KMS-11 (cell line): ENCODE data around the gene TOMT.

ENCODE experiments used
- H2AFZ ChIP-seq: fragments of 200-600 bp; sonication (generic); 2 replicates; pipeline ENCODE4 v1.6.1; 2016; ENCODE audit warnings: antibody characterized with exemption, mixed run types, low read depth
- H3K27ac ChIP-seq: fragments of 200-600 bp; sonication (generic); 2 replicates; pipeline ENCODE4 v1.6.1; 2016; ENCODE audit warnings: mild to moderate bottlenecking, mixed run types
- H3K27me3 ChIP-seq: fragments of 200-600 bp; sonication (generic); 2 replicates; pipeline ENCODE4 v1.6.1; 2017; ENCODE audit warnings: mild to moderate bottlenecking, low read depth, mixed run types, moderate library complexity; ENCODE audit not compliant: insufficient read depth
- H3K36me3 ChIP-seq: fragments of 200-600 bp; sonication (generic); 2 replicates; pipeline ENCODE4 v1.6.1; 2017; ENCODE audit warnings: mild to moderate bottlenecking, mixed run types; ENCODE audit not compliant: insufficient read depth
- H3K4me1 ChIP-seq: fragments of 200-600 bp; sonication (generic); 2 replicates; pipeline ENCODE4 v1.6.1; 2016; ENCODE audit warnings: mild to moderate bottlenecking, low read depth, mixed run types; ENCODE audit not compliant: poor library complexity, severe bottlenecking
- H3K4me2 ChIP-seq: fragments of 200-600 bp; sonication (generic); 2 replicates; pipeline ENCODE4 v1.7.0; 2016; ENCODE audit warnings: mild to moderate bottlenecking, mixed run types
- H3K4me3 ChIP-seq: fragments of 200-600 bp; sonication (generic); IDR thresholded peaks from 2 replicates; pipeline ENCODE4 v1.6.1; 2017; ENCODE audit warnings: low read depth, low read length, mixed read lengths; ENCODE audit not compliant: insufficient read depth
- H3K79me2 ChIP-seq: fragments of 200-600 bp; sonication (generic); 2 replicates; pipeline ENCODE4 v1.6.1; 2016; ENCODE audit warnings: low read depth, mixed run types; ENCODE audit not compliant: insufficient read depth
- H3K9ac ChIP-seq: fragments of 200-600 bp; sonication (generic); 2 replicates; pipeline ENCODE4 v1.6.1; 2016; ENCODE audit warnings: mild to moderate bottlenecking, mixed run types
- H4K20me1 ChIP-seq: fragments of 200-600 bp; sonication (generic); 2 replicates; pipeline ENCODE4 v1.6.1; 2016; ENCODE audit warnings: mild to moderate bottlenecking, mixed run types; ENCODE audit not compliant: insufficient read depth
- CTCF ChIP-seq: fragments of 200-600 bp; sonication (generic); conservative IDR thresholded peaks from 2 replicates; pipeline ENCODE4 v1.6.1; 2017; ENCODE audit warnings: low read depth, mild to moderate bottlenecking, antibody characterized with exemption, low read length, moderate library complexity, mixed read lengths

TOMT gene

GRCh38 chr11:72067266-72067665, 38.5 kb upstream of the TOMT start:
- no peak overlapping the region for H3K4me2 ChIP-seq
- no peaks in the 10 kb centered on the region for H3K36me3 ChIP-seq
- no peak for TF ChIP-seq CTCF
- H2AFZ ChIP-seq, result no peak overlapping the region
- no peak overlapping the region for H3K27ac ChIP-seq
- peaks cover 49% of the 10 kb centered on the region for H3K4me1 ChIP-seq
- no peak overlapping the region for H3K4me3 ChIP-seq
- H3K79me2 ChIP-seq, result peaks cover 44% of the 10 kb centered on the region
- no peaks in the 10 kb centered on the region for H3K27me3 ChIP-seq
- H4K20me1 ChIP-seq, result no peaks in the 10 kb centered on the region
- H3K9ac ChIP-seq, result no peak overlapping the region

GRCh38 chr11:72067676-72068075, 38.0 kb upstream of the TOMT start:
- Histone ChIP-seq H3K36me3 (no peaks in the 10 kb centered on the region), H3K4me1 (peaks cover 53% of the 10 kb centered on the region), H3K4me2 (no peak overlapping the region), H4K20me1 (no peaks in the 10 kb centered on the region), H3K27me3 (no peaks in the 10 kb centered on the region), H2AFZ (no peak overlapping the region), H3K27ac (no peak overlapping the region), H3K4me3 (no peak overlapping the region), H3K9ac (no peak overlapping the region), H3K79me2 (peaks cover 48% of the 10 kb centered on the region)
- no peak for TF ChIP-seq CTCF

- no peaks in the 10 kb centered on the region for H3K36me3 ChIP-seq
- no peak overlapping the region for H3K4me3 ChIP-seq
- peaks cover 63% of the 10 kb centered on the region for H3K79me2 ChIP-seq
- TF ChIP-seq CTCF, result no peak
- H3K27me3 ChIP-seq, result no peaks in the 10 kb centered on the region
- peak overlapping the region; percentile 38; the same call in 1 of the 2 replicates for H3K27ac ChIP-seq
- no peak overlapping the region for H3K9ac ChIP-seq
- H3K4me2 ChIP-seq, result peak overlapping the region; percentile 65
- H4K20me1 ChIP-seq, result no peaks in the 10 kb centered on the region
- peaks cover 57% of the 10 kb centered on the region for H3K4me1 ChIP-seq
- no peak overlapping the region for H2AFZ ChIP-seq
Measured at GRCh38 chr11:72069200-72069599, 36.5 kb upstream of the TOMT start.

- TF ChIP-seq CTCF, result no peak
- peak overlapping the region; percentile 38; the same call in 1 of the 2 replicates for H3K27ac ChIP-seq
- peaks cover 57% of the 10 kb centered on the region for H3K4me1 ChIP-seq
- peak overlapping the region; percentile 65 for H3K4me2 ChIP-seq
- no peak overlapping the region for H3K9ac ChIP-seq
- peaks cover 68% of the 10 kb centered on the region for H3K79me2 ChIP-seq
- H4K20me1 ChIP-seq, result no peaks in the 10 kb centered on the region
- no peak overlapping the region for H2AFZ ChIP-seq
- no peaks in the 10 kb centered on the region for H3K36me3 ChIP-seq
- no peaks in the 10 kb centered on the region for H3K27me3 ChIP-seq
- H3K4me3 ChIP-seq, result no peak overlapping the region
Measured at GRCh38 chr11:72069787-72070251, 35.9 kb upstream of the TOMT start.

GRCh38 chr11:72070491-72070890, 35.2 kb upstream of the TOMT start:
- H4K20me1 ChIP-seq, result no peaks in the 10 kb centered on the region
- peaks cover 62% of the 10 kb centered on the region for H3K4me1 ChIP-seq
- no peak for TF ChIP-seq CTCF
- peaks cover 74% of the 10 kb centered on the region for H3K79me2 ChIP-seq
- H3K4me2 ChIP-seq, result peak overlapping the region; percentile 65
- H3K4me3 ChIP-seq, result no peak overlapping the region
- H3K27ac ChIP-seq, result peak overlapping the region; percentile 38; the same call in 1 of the 2 replicates
- no peaks in the 10 kb centered on the region for H3K36me3 ChIP-seq
- no peak overlapping the region for H3K9ac ChIP-seq
- no peak overlapping the region for H2AFZ ChIP-seq
- H3K27me3 ChIP-seq, result no peaks in the 10 kb centered on the region
